ENCODE measurements around the gene KCTD2. TPM values are rescaled to one million over a fixed set of nuclear protein-coding genes. Genes with fewer than 3 reads are reported as not detected.

The KCTD2 gene
- total and polyA plus RNA-seq, 9 of the 15 experiments (the other 6 are each of a cell fraction or from before 2014, with no cell fraction given): 1.7 to 32.9 (median 15.8) TPM

- BruUV-seq (replicated peaks): no TSS peak
- Histone ChIP-seq H3K9ac (ENCODE audit: insufficient read depth in 1 of 2, low read depth in 2 of 2, low read length in 2 of 2) (peak within 1 kb of the TSS; percentile 92 to 96), H3K27ac (ENCODE audit: extremely low read depth, low read depth, low read length) (peak within 1 kb of the TSS; percentile 82), H3K4me3 (peak within 1 kb of the TSS; percentile 85), H3K9me1 (ENCODE audit: control insufficient read depth, insufficient read depth, low read length) (no peaks in the 10 kb centered on the region), H2AFZ (ENCODE audit: low read depth, low read length) (peak within 1 kb of the TSS; percentile 83), H3K4me1 (replicated peaks in 1 of 2; ENCODE audit: control insufficient read depth in 2 of 2, insufficient read depth in 2 of 2, low read length in 2 of 2) (peaks cover 9 to 10% of the 10 kb centered on the region in 2 experiments; a peak in 4 of 5 replicates), H3K9me3 (replicated peaks; ENCODE audit: control insufficient read depth, insufficient read depth, low read depth, low read length) (no peaks in the 10 kb centered on the region), H3K36me3 (ENCODE audit: control insufficient read depth, insufficient read depth, low read length) (peaks cover 19% of the 10 kb centered on the region; the same call in 2 of the 3 replicates), H4K20me1 (replicated peaks; ENCODE audit: control insufficient read depth, insufficient read depth, low read length) (no peaks in the 10 kb centered on the region), H3K79me2 (ENCODE audit: control insufficient read depth, insufficient read depth, low read length) (peaks cover 35% of the 10 kb centered on the region), H3K4me2 (ENCODE audit: insufficient read depth, low read length) (peak within 1 kb of the TSS; percentile 85), H3K27me3 (ENCODE audit: control insufficient read depth in 2 of 2, insufficient read depth in 2 of 2, low read length in 2 of 2) (no peaks in the 10 kb centered on the region)
- intact Hi-C loops (cut with micrococcal nuclease) (no loop called here), in situ Hi-C loops (cut with MboI) (no loop called here)
- WGBS (ENCODE audit: insufficient coverage, low coverage, missing lambda C conversion rate): 9% methylated on average over 54 of the region's 63 CpGs
- ChIA-PET POLR2A (interaction anchor here (0.5 to 4.7 kb wide), 29 partner anchors 10 to 774 kb away, joined by 3 to 26 read pairs (median 4); partner anchors contain the start of genes ATP5PD, CDR2L, HID1 and KCTD2), CTCF (ENCODE audit: low intra/inter-chr PET ratio) (interaction anchor here (1.1 to 1.9 kb wide), 2 partner anchors 21 to 189 kb away, joined by 5 to 8 read pairs; no protein-coding TSS in a partner anchor)
- ATAC-seq: peak; percentile 97
- peak; percentile 89 to 92 (median 90) for DNase-seq (ENCODE audit: extremely low read depth in 1 of 4, low spot score in 3 of 4)
- FAIRE-seq: no peak
- TF ChIP-seq DEAF1 (CRISPR knock-in tag; IDR thresholded peaks at IDR 0.05) (peak; percentile 26; the same call in 1 of the 2 replicates), ELF4 (CRISPR knock-in tag; IDR thresholded peaks at IDR 0.05) (0 out of 2 replicates have a peak, but pooled peaks have one; percentile 73), SLC30A9 (CRISPR knock-in tag; IDR thresholded peaks at IDR 0.05) (no peak), MTA3 (IDR thresholded peaks at IDR 0.05; ENCODE audit: borderline replicate concordance) (peak; percentile 90), NCOA1 (IDR thresholded peaks at IDR 0.05; ENCODE audit: low read depth) (peak; percentile 97), KAT7 (CRISPR knock-in tag; IDR thresholded peaks at IDR 0.05; ENCODE audit: borderline replicate concordance) (no peak), HMG20B (CRISPR knock-in tag; IDR thresholded peaks at IDR 0.05) (no peak), PCBP1 (IDR thresholded peaks at IDR 0.05; ENCODE audit: low read depth, low read length, poor library complexity, severe bottlenecking) (peak; percentile 82), ZBTB17 (CRISPR knock-in tag; IDR thresholded peaks at IDR 0.05) (peak; percentile 87), RBM39 (optimal IDR thresholded peaks at IDR 0.05; ENCODE audit: low read depth, low read length) (no peak), E2F5 (CRISPR knock-in tag; IDR thresholded peaks at IDR 0.05) (peak; percentile 77), ZNF3 (CRISPR knock-in tag; IDR thresholded peaks at IDR 0.05) (no peak), E2F4 (CRISPR knock-in tag; IDR thresholded peaks at IDR 0.05; ENCODE audit: low read depth) (peak; percentile 65), L3MBTL2 (IDR thresholded peaks at IDR 0.05) (peak; percentile 61; the same call in 1 of the 2 replicates), CBX8 (IDR thresholded peaks at IDR 0.05; ENCODE audit: borderline replicate concordance, extremely low read depth, low read depth, low read length, poor library complexity, severe bottlenecking) (no peak), POLR2H (tag; IDR thresholded peaks at IDR 0.05; ENCODE audit: low read depth) (no peak; the same call in 1 of the 2 replicates), GTF2E2 (tag; IDR thresholded peaks at IDR 0.05) (peak; percentile 99)
These were observed 34.5 kb upstream of the KCTD2 start, which contains the start of gene MRPL58 for GRCh38 chr17:75012346-75013091. TSS of gene MRPL58 (plus strand) at chr17:75012670. CDS start at chr17:75012687, 17 bp downstream.
